Measurements from ENCODE around the gene ERBB2. TPM values are rescaled to one million over a fixed set of nuclear protein-coding genes. Genes with fewer than 3 reads are reported as not detected.

The ERBB2 gene
- total and polyA plus RNA-seq, 2 of the 13 experiments (the other 11 are each of a cell fraction or from before 2014, with no cell fraction given), result 57.7 to 64.1 TPM

- TF ChIP-seq ZNF318 (CRISPR knock-in tag; IDR thresholded peaks at IDR 0.05), result 0 out of 2 replicates have a peak, but pooled peaks have one; percentile 42
These were observed 11.4 kb upstream of the ERBB2 start (continued) for GRCh38 chr17:39688475-39688835.

- intact Hi-C loops (cut with micrococcal nuclease; ENCODE audit: unreplicated experiment), result no loop called here
- POLR2A ChIA-PET, result interaction anchor here (2.2 to 4.9 kb wide), 9 partner anchors 7 to 50 kb away, joined by 7 to 118 read pairs (median 28); partner anchors contain the start of genes ERBB2, MIEN1 and PNMT
- WGBS (ENCODE audit: low lambda C conversion rate), result 10% methylated on average over 3 of the region's 3 CpGs
- TF ChIP-seq PRDM4 (CRISPR knock-in tag; IDR thresholded peaks at IDR 0.05; ENCODE audit: borderline replicate concordance), result no peak
- no peak for TF ChIP-seq ZNF558 (CRISPR knock-in tag; IDR thresholded peaks at IDR 0.05; ENCODE audit: borderline replicate concordance)
- no peak for TF ChIP-seq ZNF263 (CRISPR knock-in tag; IDR thresholded peaks at IDR 0.05)
- TF ChIP-seq TCF12 (IDR thresholded peaks at IDR 0.05), result no peak
- no peak for TF ChIP-seq TCF12 (CRISPR knock-in tag; IDR thresholded peaks at IDR 0.05)
- no peak for TF ChIP-seq ZFP37 (CRISPR knock-in tag; IDR thresholded peaks at IDR 0.05; ENCODE audit: borderline replicate concordance)
- TF ChIP-seq E2F1 (CRISPR knock-in tag; IDR thresholded peaks at IDR 0.05), result no peak
- TF ChIP-seq ZFX (CRISPR knock-in tag; IDR thresholded peaks at IDR 0.05; ENCODE audit: low read depth), result no peak
- TF ChIP-seq ARID2 (CRISPR knock-in tag; IDR thresholded peaks at IDR 0.05; ENCODE audit: borderline replicate concordance), result no peak
These were observed 10.9 kb upstream of the ERBB2 start for GRCh38 chr17:39688945-39689344.

More at GRCh38 chr17:39688945-39689344, 10.9 kb upstream of the ERBB2 start:
- peaks cover 41% of the 10 kb centered on the region for H3K4me1 ChIP-seq (ENCODE audit: insufficient read depth, low read length)
- H2AFZ ChIP-seq (ENCODE audit: low read length), result no peak overlapping the region
- CTCF ChIA-PET (ENCODE audit: low intra/inter-chr PET ratio, low total read pairs), result interaction anchor here (0.6 kb wide), 1 partner anchor 32 kb away, joined by 4 read pairs; no protein-coding TSS in a partner anchor
- DNase-seq (ENCODE audit: low spot score), result no peak
- BruUV-seq (replicated peaks), result no TSS peak
- H3K4me2 ChIP-seq (ENCODE audit: low read depth, low read length), result peak overlapping the region; percentile 94
- H3K9ac ChIP-seq (ENCODE audit: insufficient read depth, low read depth, low read length), result peak overlapping the region; percentile 83
- no peaks in the 10 kb centered on the region for H4K20me1 ChIP-seq (ENCODE audit: insufficient read depth, low read length)
- peaks cover 0 to 2% of the 10 kb centered on the region in 2 experiments; a peak in 2 of 5 replicates for H3K36me3 ChIP-seq (replicated peaks in 1 of 2; ENCODE audit: control insufficient read depth in 1 of 2, insufficient read depth in 2 of 2, low read length in 2 of 2)
- no peaks in the 10 kb centered on the region; a peak in 1 of 5 replicates for H3K27me3 ChIP-seq (ENCODE audit: control insufficient read depth in 1 of 2, insufficient read depth in 2 of 2, low read length in 2 of 2)
- ATAC-seq, result no peak
- no peak for FAIRE-seq
- H3K79me2 ChIP-seq (ENCODE audit: insufficient read depth, low read length), result no peaks in the 10 kb centered on the region
- in situ Hi-C loops (cut with HindIII; ENCODE audit: extremely low pct_ligation_motif_present, low pct_unique_long_range_greater_than_20kb), result no loop called here
- H3K4me3 ChIP-seq (replicated peaks in 1 of 3; ENCODE audit: insufficient read depth in 1 of 3, low read depth in 2 of 3, low read length in 3 of 3), result peak overlapping the region; percentile 72 to 76 (median 74)
- H3K9me3 ChIP-seq (ENCODE audit: low read length), result no peaks in the 10 kb centered on the region
- H3K27ac ChIP-seq (ENCODE audit: extremely low read length, insufficient read depth, low read length), result peak overlapping the region; percentile 88
